SU-DHL-6 (cell line): ENCODE data around the gene STK4.
A peak's percentile ranks its signal among the peaks of the same experiment; 100 is the strongest.

Experiments used
- H2AFZ ChIP-seq: fragments of 200-600 bp; sonication (generic); 2 replicates; pipeline ENCODE4 v1.6.1; 2014; ENCODE audit warnings: low read depth, mild to moderate bottlenecking, moderate library complexity, mixed read lengths, antibody characterized with exemption, low read length; ENCODE audit not compliant: severe bottlenecking
- H3F3A ChIP-seq: fragments of 200-600 bp; shearing (Covaris generic); 2 replicates; pipeline ENCODE4 v1.6.0; 2016; ENCODE audit warnings: antibody characterized with exemption, mild to moderate bottlenecking; ENCODE audit not compliant: insufficient read depth
- H3K27ac ChIP-seq: fragments of 200-600 bp; sonication (generic); 2 replicates; pipeline ENCODE4 v1.5.1; 2016; ENCODE audit warnings: low read depth, mild to moderate bottlenecking, low read length, moderate library complexity, mixed read lengths
- H3K27me3 ChIP-seq: fragments of 200-600 bp; sonication (generic), shearing (Covaris generic); 2 replicates; pipeline ENCODE4 v1.6.0; 2014; ENCODE audit warnings: mild to moderate bottlenecking, low read length
- H3K36me3 ChIP-seq: fragments of 200-600 bp; sonication (generic); 2 replicates; pipeline ENCODE4 v1.6.1; 2014; ENCODE audit warnings: mild to moderate bottlenecking, low read length, mixed read lengths
- H3K4me2 ChIP-seq: fragments of 300-600, 200-600 bp; shearing (Covaris generic), sonication (generic); 2 replicates; pipeline ENCODE4 v1.6.0; 2014; ENCODE audit warnings: low read length, low read depth, mild to moderate bottlenecking; ENCODE audit not compliant: poor library complexity, severe bottlenecking
- H3K4me3 ChIP-seq: fragments of 200-600 bp; sonication (generic); 2 replicates; pipeline ENCODE4 v1.5.1; 2014; ENCODE audit warnings: antibody characterized with exemption, low read length, mild to moderate bottlenecking, mixed read lengths; ENCODE audit not compliant: insufficient read depth, poor library complexity, severe bottlenecking
- H3K79me2 ChIP-seq: fragments of 200-600 bp; sonication (generic); 2 replicates; pipeline ENCODE4 v1.6.1; 2014; ENCODE audit warnings: mild to moderate bottlenecking, low read length, moderate library complexity; ENCODE audit not compliant: insufficient read depth
- H3K9ac ChIP-seq: fragments of 200-600 bp; sonication (generic); 2 replicates; pipeline ENCODE4 v1.7.0; 2014; ENCODE audit warnings: mild to moderate bottlenecking, low read length
- H3K9me2 ChIP-seq: fragments of 200-600 bp; sonication (generic); replicated peaks from 2 replicates; pipeline ENCODE4 v1.6.1; 2014; ENCODE audit warnings: low read length; ENCODE audit not compliant: insufficient read depth
- H3K9me3 ChIP-seq: fragments of 200-600 bp; sonication (generic); 2 replicates; pipeline ENCODE4 v1.6.1; 2014; ENCODE audit warnings: low read length, mixed read lengths; ENCODE audit not compliant: insufficient read depth
- H4K20me1 ChIP-seq: fragments of 200-600 bp; sonication (generic); 2 replicates; pipeline ENCODE4 v1.6.1; 2014; ENCODE audit warnings: low read depth, mild to moderate bottlenecking, antibody characterized with exemption, low read length, moderate library complexity, mixed read lengths
- CTCF ChIP-seq: fragments of 200-600 bp; sonication (generic); IDR thresholded peaks from one replicate; pipeline ENCODE4 v1.5.1; 2017; ENCODE audit warnings: antibody characterized with exemption, mild to moderate bottlenecking, low read length, moderate library complexity; ENCODE audit not compliant: insufficient read depth, poor library complexity, severe bottlenecking
- EZH2phosphoT487 ChIP-seq: fragments of 200-600 bp; sonication (generic), shearing (Covaris generic); conservative IDR thresholded peaks from 2 replicates; pipeline ENCODE4 v1.6.1; 2018; ENCODE audit warnings: mild to moderate bottlenecking, antibody characterized with exemption, low read length, moderate library complexity, mixed read lengths

Gene STK4

DNA sequence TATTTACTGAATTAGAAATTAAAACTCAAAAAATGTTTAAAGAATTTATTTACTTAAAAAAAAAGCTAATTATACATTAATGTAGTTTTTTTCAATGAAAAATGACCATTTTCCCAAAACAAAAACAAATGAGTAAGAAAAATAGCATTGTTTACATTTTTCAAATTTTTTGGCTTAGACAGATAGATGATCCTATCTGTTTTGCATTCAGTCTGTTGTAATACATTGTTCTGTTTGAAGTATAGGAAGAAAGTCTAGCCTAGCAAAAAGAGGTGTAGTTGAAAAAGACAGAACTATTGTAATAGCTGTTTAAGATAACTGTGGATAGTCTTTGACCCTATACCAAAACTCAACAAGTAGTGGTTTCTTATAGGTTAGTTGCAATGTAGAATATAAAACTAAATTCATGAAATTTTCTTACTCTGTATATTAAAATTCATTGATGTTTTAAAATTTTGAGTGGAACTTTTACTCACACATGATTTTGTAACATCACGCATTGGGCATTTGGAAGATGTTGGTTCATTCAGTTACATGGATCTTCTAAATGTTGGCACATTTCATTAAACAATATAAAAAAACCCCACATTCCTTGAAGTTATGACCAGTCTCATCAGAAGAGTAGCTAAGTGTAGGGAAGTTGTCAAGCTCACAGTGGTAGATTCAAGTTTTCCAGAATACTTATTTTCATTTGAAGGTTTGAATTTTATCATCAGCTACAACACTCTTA, 72.6 kb downstream of the STK4 start:
- peaks cover 76% of the 10 kb centered on the region for H3F3A ChIP-seq
- no peaks in the 10 kb centered on the region for H4K20me1 ChIP-seq
- H3K79me2 ChIP-seq, result peaks cover 61% of the 10 kb centered on the region
- peaks cover 16% of the 10 kb centered on the region; the same call in 1 of the 2 replicates for H3K36me3 ChIP-seq
- no peaks in the 10 kb centered on the region for H3K9me2 ChIP-seq
- H3K27ac ChIP-seq, result peak overlapping the region; percentile 84
- no peaks in the 10 kb centered on the region for H3K27me3 ChIP-seq
- peak overlapping the region; percentile 15 for H3K4me3 ChIP-seq
- H3K9ac ChIP-seq, result peak overlapping the region; percentile 20
- no peak for TF ChIP-seq CTCF
- no peak for TF ChIP-seq EZH2phosphoT487
- H3K4me2 ChIP-seq, result peak overlapping the region; percentile 48
- no peaks in the 10 kb centered on the region for H3K9me3 ChIP-seq
- H2AFZ ChIP-seq, result no peak overlapping the region

GRCh38 chr20:45039475-45039820, 73.1 kb downstream of the STK4 start:
- peaks cover 16% of the 10 kb centered on the region; the same call in 1 of the 2 replicates for H3K36me3 ChIP-seq
- H3K9me2 ChIP-seq, result no peaks in the 10 kb centered on the region
- H3F3A ChIP-seq, result peaks cover 81% of the 10 kb centered on the region
- H3K4me2 ChIP-seq, result peak overlapping the region; percentile 48
- no peaks in the 10 kb centered on the region for H4K20me1 ChIP-seq
- peak overlapping the region; percentile 84 for H3K27ac ChIP-seq
- H3K27me3 ChIP-seq, result no peaks in the 10 kb centered on the region
- H3K4me3 ChIP-seq, result no peak overlapping the region
- H3K79me2 ChIP-seq, result peaks cover 60% of the 10 kb centered on the region
- H3K9me3 ChIP-seq, result no peaks in the 10 kb centered on the region
- H2AFZ ChIP-seq, result no peak overlapping the region
- no peak for TF ChIP-seq CTCF
- no peak for TF ChIP-seq EZH2phosphoT487
- H3K9ac ChIP-seq, result peak overlapping the region; percentile 20

DNA sequence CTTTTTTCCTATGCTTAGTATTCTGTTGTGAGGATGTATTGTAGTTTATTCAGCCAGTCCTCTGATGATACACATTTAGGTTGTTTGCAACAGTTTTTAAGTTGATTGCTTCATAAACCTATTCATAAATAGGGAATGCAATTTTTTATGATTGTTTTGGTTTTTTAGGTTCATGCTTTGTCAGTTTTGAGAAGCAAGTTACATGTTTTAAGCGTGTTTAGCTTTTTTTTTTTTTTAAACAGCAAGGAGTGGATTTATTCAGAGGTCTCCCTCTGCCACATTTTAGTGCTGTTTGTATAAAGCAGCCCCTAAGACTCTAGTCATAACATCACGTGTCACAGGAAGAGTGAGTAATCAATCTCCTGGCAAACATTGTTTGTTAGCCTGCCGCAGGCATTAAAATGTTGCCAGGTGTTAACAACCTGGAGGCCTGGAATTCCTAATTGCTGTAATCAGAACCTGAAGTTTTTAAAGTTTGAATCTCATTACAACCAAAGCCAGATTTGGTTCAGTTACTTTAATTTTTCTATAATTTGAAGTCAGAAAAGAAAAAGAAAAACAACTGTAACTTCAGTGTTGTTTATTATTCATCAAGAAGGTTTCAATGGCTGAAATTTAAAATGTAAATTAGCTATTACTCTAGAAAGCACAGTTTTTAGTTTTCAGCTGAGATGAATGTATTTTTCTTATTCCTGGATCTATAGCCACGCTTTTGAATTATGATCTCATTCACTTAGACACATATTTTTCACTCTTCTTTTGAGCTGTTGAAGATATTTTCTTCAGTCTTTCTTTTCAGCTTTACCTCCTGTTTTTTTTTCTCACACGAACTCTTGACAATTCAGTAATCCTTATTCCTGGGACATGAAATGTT, 75.4 kb downstream of the STK4 start:
- Histone ChIP-seq H3K27ac (peak overlapping the region; percentile 84), H3K27me3 (no peaks in the 10 kb centered on the region), H3K9me2 (no peaks in the 10 kb centered on the region), H3K4me3 (no peak overlapping the region), H3K9me3 (no peaks in the 10 kb centered on the region), H4K20me1 (no peaks in the 10 kb centered on the region), H3K4me2 (peak overlapping the region; percentile 17), H2AFZ (no peak overlapping the region), H3K79me2 (peaks cover 48% of the 10 kb centered on the region), H3F3A (peaks cover 88% of the 10 kb centered on the region), H3K9ac (no peak overlapping the region), H3K36me3 (peaks cover 5% of the 10 kb centered on the region; the same call in 1 of the 2 replicates)
- TF ChIP-seq CTCF, result no peak
- no peak for TF ChIP-seq EZH2phosphoT487
